GM18508 (cell line): ENCODE results near the gene LHB.
"Not testable (repeated sequence)": the region's sequence is repeated elsewhere in the genome, so short reads cannot be mapped to it uniquely, and the experiment has no call there.

ENCODE experiments used
- ATAC-seq: cut with Tn5 transposase; IDR thresholded peaks from one replicate; pipeline ENCODE4 v1.9.1; 2021; ENCODE audit warnings: moderate number of reproducible peaks; ENCODE audit not compliant: insufficient read depth, unreplicated experiment

LHB gene

DNA sequence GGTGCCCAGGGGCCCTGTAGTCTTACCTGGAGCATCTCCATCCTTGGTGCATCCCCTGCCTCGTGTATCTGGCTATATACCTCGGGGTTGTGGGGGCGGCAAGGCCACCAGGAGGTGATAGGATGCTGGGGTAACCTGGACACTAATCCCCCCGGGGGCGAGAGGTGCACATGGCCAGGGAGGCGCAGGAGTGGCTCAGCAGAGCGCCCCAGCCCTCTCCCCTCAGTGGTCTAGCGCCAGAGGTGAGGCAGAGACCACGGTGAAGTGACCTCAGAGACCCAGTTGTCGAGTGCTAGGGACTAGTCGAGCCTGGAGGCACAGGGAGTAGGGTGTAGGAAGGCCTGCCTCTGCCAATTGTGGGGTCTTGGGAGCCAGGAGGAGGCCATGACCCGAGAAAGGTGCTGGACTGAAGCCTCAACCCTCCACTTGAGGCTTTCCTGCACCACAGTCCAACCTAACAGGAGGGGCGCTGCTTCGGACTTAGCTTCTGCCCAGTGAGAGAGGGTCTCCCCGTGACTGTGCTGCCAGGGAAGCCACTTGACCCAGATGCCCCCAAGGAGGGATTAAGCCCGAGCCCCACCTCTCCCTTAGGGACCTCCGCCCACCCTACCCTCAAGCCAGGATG, at the start of gene LHB:
Gene LHB, minus strand, starts transcription at position 51 of the 625 bp plus-strand sequence. Its CDS starts 10 bp downstream, at position 41.
- ATAC-seq = no peak

DNA sequence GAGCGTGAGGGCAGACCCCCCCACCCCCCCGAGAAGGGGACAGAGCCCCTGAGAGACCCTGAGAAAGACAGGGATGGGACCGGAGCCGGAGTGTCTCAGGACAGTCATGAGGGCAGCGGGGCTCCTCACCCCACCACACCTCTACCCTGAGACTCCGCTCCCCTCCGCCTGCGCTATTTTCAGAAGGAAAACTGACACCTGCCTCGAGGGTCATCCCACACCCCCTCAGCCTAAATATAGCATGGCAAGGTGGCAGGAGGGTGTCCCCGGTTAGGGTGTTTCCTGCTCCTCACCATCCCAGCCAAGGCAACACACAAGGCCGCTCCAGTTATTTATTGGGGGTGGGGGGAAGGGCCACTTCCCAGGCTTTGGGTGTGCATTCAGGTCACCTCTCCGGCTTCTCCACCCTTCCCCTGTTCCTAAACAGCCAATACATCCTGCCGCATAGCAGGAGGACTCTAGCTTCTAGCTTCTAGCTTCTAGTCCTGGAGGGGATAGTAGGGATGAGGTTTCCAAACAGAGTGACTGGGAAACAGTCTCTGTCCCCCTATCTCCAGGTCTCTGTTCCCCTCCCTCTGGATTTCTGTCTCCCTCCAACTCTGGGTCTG, 49.1 kb upstream of the LHB start:
- ATAC-seq = no peak

DNA sequence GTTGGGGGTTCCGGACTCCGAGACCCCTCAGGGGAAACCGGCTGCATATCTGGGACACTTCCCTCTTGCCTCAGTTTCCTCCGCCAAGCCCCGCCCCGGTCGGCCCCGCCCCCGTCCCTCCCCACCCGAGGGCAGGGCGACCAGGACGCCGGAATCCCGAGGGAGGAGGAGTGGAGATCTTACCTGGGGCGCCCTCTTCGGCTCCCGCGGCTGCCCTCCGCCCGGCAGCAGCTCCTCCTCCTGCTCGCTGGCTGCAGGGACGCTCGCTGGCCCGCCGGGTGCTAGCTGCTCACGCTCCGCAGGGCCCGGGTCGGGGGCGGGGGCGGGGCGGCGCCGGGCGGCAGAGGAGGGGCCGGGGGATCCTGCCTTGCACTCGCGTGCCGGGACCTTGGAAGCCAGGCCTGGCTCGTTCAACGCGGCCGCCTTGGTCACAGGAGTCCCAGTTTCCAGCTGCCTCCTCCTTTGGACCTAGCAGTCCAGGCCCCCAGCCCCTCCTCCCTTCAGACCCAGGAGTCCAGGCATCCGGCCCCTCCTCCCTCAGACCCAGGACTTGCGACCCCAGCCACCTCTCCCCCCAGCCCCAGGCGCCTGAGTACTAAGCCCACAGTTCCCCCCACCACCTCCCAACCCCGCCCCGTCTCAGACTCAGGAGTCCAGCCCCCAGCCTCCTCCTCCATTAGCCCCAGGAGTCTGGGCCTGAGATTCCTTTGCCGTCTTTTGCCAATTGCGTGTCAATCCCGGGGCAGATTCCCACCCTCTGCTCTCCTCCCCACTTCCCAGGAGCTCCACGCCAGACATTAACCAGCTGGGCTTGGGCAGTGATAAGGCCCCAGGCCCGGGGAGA, 48.1 kb upstream of the LHB start, which contains the start of gene NTF4:
Gene NTF4, minus strand, starts transcription at position 51 of the 844 bp plus-strand sequence. CDS start 2,821 bp downstream, outside the sequence.
- ATAC-seq = no peak

DNA sequence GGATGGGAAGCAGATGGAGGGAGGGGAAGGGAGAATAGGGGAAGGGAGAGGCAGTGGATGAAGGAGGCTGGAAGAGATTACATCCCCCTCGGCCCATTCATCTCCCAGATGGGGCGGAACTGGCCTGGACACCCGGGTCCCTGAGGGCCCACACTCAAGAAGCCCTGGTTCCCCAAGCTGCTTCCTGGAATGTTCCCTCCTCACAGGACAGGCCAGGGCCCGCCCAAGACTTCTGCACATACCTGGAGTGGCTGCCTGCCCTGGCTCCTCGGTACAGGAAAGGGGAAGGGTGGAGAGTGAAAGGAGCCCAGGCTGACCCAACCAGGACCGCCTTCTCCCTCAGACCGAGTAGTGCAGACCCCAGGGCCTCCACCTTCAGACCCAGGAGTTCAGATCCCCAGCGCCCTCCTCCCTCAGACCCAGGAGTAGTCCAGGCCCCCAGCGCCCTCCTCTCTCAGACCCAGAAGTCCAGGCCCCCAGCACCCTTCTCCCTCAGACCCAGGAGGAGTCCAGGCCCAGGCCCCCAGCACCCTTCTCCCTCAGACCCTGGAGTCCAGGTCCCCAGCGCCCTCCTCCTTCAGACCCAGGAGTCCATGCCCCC, 47.2 kb upstream of the LHB start:
- ATAC-seq = no peak

- ATAC-seq = no peak
Measured at GRCh38 chr19:49061445-49061844, 44.6 kb upstream of the LHB start.

- no peak for ATAC-seq
Measured at GRCh38 chr19:49061000-49061399, 44.1 kb upstream of the LHB start.

- no peak for ATAC-seq
Measured at GRCh38 chr19:49059053-49059452, 42.2 kb upstream of the LHB start.

DNA sequence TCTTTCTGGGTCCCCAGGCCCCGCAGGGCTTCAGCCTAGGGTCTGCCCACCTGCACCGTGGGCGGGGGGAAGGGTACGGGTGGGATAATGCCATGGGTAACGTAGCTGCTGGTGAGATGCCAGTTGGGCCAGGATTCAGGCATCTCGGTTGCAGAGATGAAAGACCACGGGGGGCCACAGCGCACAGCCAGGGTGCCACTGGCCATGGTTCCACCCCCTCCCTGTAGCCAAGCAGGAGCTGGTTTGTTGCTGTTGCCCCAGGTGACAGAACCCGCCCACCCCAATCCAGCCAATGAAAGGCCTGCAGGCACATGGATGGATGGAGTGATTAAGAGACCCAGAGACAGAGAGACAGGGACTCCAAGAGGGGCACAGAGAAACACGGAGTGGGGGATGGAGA, 41.7 kb upstream of the LHB start:
- ATAC-seq = no peak

GRCh38 chr19:49057636-49058234, 40.8 kb upstream of the LHB start, which contains the start of gene CGB7:
Gene CGB7 (minus strand): TSS chr19:49057749. CDS start chr19:49055375, 2,374 bp downstream.
- no peak for ATAC-seq

DNA sequence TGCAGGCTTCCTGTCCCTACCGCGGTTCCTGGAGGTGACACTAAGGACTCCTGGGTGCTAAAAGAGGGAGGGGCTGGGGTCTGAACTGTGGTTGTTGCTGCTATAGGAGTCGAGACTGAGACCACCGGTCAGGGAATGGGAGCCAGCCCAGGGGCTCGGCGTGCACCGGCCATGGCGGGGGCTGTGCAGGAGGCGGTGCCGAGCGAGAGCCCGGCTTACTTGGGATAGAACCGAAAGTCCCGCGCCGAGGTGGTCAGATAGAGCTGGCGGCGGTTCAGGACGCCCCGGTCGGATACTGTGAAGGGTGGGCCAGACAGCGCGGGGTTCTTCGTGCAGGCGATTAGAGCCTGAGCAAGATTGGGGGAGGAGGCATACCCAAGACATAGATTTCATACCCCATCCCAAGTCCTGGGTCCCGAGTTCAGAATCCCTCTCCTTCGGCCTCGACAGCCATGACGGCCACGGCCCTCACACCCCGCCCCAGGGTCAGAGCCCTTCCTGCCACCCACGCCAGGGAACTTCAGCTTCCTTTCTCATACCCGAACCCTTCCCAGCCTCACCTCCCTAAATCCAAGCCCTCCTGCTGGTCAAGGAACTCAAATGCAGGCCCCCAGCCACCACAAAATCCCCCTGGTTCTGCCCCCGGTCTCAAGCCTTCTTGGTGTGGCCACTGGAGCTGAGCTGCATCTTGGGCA, 40.2 kb upstream of the LHB start:
- ATAC-seq = not testable (repeated sequence)

- no peak for ATAC-seq
Measured at GRCh38 chr19:49056101-49056901, 39.4 kb upstream of the LHB start.

- ATAC-seq = not testable (repeated sequence)
Measured at GRCh38 chr19:49050376-49051033, 33.6 kb upstream of the LHB start.

GRCh38 chr19:49049834-49050233, 32.9 kb upstream of the LHB start:
- not testable (repeated sequence) for ATAC-seq

DNA sequence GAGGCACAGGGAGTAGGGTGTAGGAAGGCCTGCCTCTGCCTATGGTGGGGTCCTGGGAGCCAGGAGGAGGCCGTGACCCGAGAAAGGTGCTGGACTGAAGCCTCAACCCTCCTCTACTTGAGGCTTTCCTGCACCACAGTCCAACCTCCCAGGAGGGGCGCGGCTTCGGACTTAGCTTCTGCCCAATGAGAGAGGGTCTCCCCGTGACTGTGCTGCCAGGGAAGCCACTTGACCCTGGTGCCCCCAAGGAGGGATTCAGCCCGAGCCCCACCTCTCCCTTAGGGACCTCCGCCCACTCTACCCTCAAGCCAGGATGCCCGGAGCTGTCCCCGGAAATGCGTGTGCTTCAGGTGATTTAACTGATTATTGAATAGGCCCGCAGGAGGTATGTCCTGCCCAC, 32.1 kb upstream of the LHB start, which contains the start of gene CGB8:
Gene CGB8, minus strand, starts transcription at position 101 of the 400 bp plus-strand sequence. CDS start 372 bp downstream, outside the sequence.
- not testable (repeated sequence) for ATAC-seq

GRCh38 chr19:49043548-49043947, 26.7 kb upstream of the LHB start, which contains the start of gene CGB5:
Gene CGB5 (plus strand): TSS chr19:49043848. CDS start chr19:49044210, 362 bp downstream.
- not testable (repeated sequence) for ATAC-seq

GRCh38 chr19:49042666-49043065, 25.8 kb upstream of the LHB start:
- ATAC-seq = not testable (repeated sequence)

DNA sequence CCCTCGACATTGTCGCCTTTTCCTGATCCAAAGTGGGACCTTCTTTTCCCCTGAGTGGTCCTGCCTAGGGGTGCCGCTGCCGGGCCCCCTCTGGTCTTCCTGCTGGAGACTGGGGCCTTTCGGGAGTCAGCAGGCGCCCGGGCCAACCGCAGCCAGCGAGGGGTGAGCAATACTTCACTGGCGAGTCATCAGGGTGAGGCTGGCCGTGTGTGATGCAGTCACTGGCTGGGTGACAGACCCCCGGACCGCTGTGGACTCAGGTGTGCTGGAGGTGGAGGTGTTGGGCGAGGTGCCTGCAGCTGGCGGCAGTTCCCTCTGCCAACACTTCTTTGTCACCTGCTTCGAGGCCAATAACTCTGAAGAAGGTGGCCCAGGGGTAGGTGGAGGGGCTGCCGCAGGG, 25.3 kb upstream of the LHB start:
- no peak for ATAC-seq

- not testable (repeated sequence) for ATAC-seq
Measured at GRCh38 chr19:49039736-49040135, 22.8 kb upstream of the LHB start.
